ENCODE results near the gene TYW3.

Gene TYW3

DNA sequence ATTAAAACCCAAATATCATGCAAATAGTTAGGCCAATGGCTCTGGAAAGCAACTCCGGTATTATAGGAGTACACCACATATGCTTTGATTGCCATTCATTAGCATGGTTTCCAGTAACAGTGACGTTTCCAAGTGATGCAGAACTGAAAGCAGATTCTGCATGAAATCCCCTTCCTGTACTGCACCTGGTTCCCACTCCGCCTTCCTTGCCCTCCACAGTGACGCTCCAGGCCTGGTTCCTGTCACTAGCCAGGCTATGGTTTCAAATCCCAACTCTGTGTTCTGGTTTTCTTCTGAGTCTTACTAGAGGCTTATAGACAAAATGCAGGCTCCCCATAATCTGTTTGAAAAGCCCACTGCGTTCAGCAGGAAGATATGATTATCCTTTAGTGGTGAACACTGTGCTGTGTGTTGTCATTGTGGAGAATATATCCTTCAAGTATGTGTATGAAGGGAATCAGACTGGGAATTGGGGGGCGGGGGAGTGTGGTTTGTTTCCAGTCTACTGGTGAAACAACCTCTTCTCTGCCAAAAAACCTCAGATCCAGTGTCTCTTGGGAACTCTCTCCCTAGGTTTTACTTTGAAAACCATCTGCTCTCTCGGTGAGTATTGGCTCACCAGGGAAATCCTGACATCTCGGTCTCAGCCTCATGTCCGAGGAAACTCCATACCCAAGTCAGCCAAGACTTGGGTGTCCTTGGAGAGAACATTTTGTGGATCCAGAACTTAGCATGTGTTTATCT lies 78.7 kb downstream of the TYW3 start:
- DNase-seq: no peak

DNA sequence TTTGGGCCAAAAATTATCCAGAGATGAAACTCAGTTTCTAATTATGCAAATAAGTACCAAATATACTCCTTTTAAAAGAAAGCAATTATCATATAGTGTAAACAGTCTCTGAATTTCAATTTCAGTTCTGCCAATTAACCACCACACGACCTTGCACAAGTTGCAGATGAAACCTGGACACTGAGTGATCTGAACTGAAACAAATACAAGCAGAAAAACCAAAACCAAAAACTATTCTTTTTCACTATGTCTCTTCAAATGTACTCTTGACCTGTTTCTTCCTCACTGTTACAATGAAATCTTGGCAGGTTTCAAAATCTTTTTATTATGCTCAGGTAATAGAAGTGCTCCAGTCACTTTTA lies 79.2 kb downstream of the TYW3 start:
- DNase-seq: no peak
